H9 (cell line): ENCODE measurements around the gene DSTN. TPM values are rescaled to one million over a fixed set of nuclear protein-coding genes. Genes with fewer than 3 reads are reported as not detected.

Source experiments
- DNase-seq: peaks from one replicate; pipeline ENCODE4 v3.0.0-alpha.2; 2017
- H2AFZ ChIP-seq: one replicate; pipeline ENCODE4 v1.6.1; 2013; ENCODE audit warnings: mild to moderate bottlenecking, low read length, control low read depth, moderate library complexity
- H2AK5ac ChIP-seq: 2 replicates; pipeline ENCODE4 v1.6.1; 2013; ENCODE audit warnings: low read length, control low read depth, mixed read lengths; ENCODE audit not compliant: insufficient read length
- H2BK120ac ChIP-seq: one replicate; pipeline ENCODE4 v1.6.1; 2013; ENCODE audit warnings: low read depth, mild to moderate bottlenecking, low read length, control low read depth, inconsistent platforms; ENCODE audit not compliant: poor library complexity, severe bottlenecking
- H2BK12ac ChIP-seq: 2 replicates; pipeline ENCODE4 v1.6.1; 2013; ENCODE audit warnings: low read length, control low read depth, mixed read lengths, low read depth; ENCODE audit not compliant: insufficient read length
- H2BK15ac ChIP-seq: 2 replicates; pipeline ENCODE4 v1.6.1; 2013; ENCODE audit warnings: low read depth, low read length, control low read depth
- H2BK20ac ChIP-seq: one replicate; pipeline ENCODE4 v1.6.1; 2013; ENCODE audit warnings: low read depth, mild to moderate bottlenecking, low read length, control low read depth, inconsistent platforms; ENCODE audit not compliant: poor library complexity, severe bottlenecking
- H2BK5ac ChIP-seq: 2 replicates; pipeline ENCODE4 v1.6.1; 2013; ENCODE audit warnings: low read length, control low read depth, mixed read lengths; ENCODE audit not compliant: insufficient read length
- H3K14ac ChIP-seq: 2 replicates; pipeline ENCODE4 v1.6.1; 2013; ENCODE audit warnings: low read length, control low read depth; ENCODE audit not compliant: insufficient read depth
- H3K18ac ChIP-seq: 2 replicates; pipeline ENCODE4 v1.6.1; 2013; ENCODE audit warnings: low read depth, mild to moderate bottlenecking, mixed read lengths, low read length, control low read depth; ENCODE audit not compliant: insufficient read length
- H3K23ac ChIP-seq: 2 replicates; pipeline ENCODE4 v1.6.1; 2013; ENCODE audit warnings: low read length, control low read depth, mixed read lengths, low read depth; ENCODE audit not compliant: insufficient read length
- H3K23me2 ChIP-seq: 2 replicates; pipeline ENCODE4 v1.6.1; 2013; ENCODE audit warnings: low read depth, mild to moderate bottlenecking, mixed read lengths, low read length, control low read depth; ENCODE audit not compliant: insufficient read length, poor library complexity, severe bottlenecking
- H3K27ac ChIP-seq: 2 replicates; pipeline ENCODE4 v1.5.1; 2013; ENCODE audit warnings: low read length, control low read depth, mixed read lengths, low read depth; ENCODE audit not compliant: insufficient read length
- H3K27me3 ChIP-seq: 2 replicates; pipeline ENCODE4 v1.6.1; 2013; ENCODE audit warnings: low read length, control low read depth, inconsistent platforms; ENCODE audit not compliant: insufficient read depth
- H3K4ac ChIP-seq: 2 replicates; pipeline ENCODE4 v1.6.1; 2013; ENCODE audit warnings: low read depth, mild to moderate bottlenecking, control low read depth, inconsistent platforms, low read length, moderate library complexity
- H3K4me1 ChIP-seq: 2 replicates; pipeline ENCODE4 v1.6.1; 2013; ENCODE audit warnings: low read length, control low read depth, inconsistent platforms; ENCODE audit not compliant: insufficient read depth
- H3K4me2 ChIP-seq: 2 replicates; pipeline ENCODE4 v1.6.1; 2013; ENCODE audit warnings: low read length, control low read depth, mixed read lengths; ENCODE audit not compliant: insufficient read length, insufficient read depth
- H3K56ac ChIP-seq: 2 replicates; pipeline ENCODE4 v1.6.1; 2013; ENCODE audit warnings: low read depth, mild to moderate bottlenecking, mixed read lengths, low read length, control low read depth; ENCODE audit not compliant: insufficient read length
- H3K79me1 ChIP-seq: 2 replicates; pipeline ENCODE4 v1.6.1; 2013; ENCODE audit warnings: low read depth, mild to moderate bottlenecking, moderate library complexity, low read length, control low read depth, inconsistent platforms; ENCODE audit not compliant: insufficient read depth, poor library complexity, severe bottlenecking
- H3K79me2 ChIP-seq: 2 replicates; pipeline ENCODE4 v1.6.1; 2013; ENCODE audit warnings: low read length, control low read depth, inconsistent platforms; ENCODE audit not compliant: insufficient read depth
- H3K9ac ChIP-seq: 2 replicates; pipeline ENCODE4 v1.6.1; 2013; ENCODE audit warnings: low read length, control low read depth, mixed read lengths; ENCODE audit not compliant: insufficient read length; ENCODE audit errors: extremely low read depth
- H3K9me3 ChIP-seq: one replicate; pipeline ENCODE4 v1.6.1; 2013; ENCODE audit warnings: low read depth, low read length, inconsistent platforms; ENCODE audit not compliant: control insufficient read depth
- H3T11ph ChIP-seq: one replicate; pipeline ENCODE4 v1.6.1; 2013; ENCODE audit warnings: mild to moderate bottlenecking, low read length, control low read depth, inconsistent platforms
- H4K20me1 ChIP-seq: one replicate; pipeline ENCODE4 v1.6.1; 2013; ENCODE audit not compliant: control insufficient read depth, insufficient read length, insufficient read depth
- H4K5ac ChIP-seq: 2 replicates; pipeline ENCODE4 v1.6.1; 2013; ENCODE audit warnings: low read depth, mild to moderate bottlenecking, mixed read lengths, low read length, control low read depth; ENCODE audit not compliant: insufficient read length
- H4K8ac ChIP-seq: replicated peaks from 2 replicates; pipeline ENCODE4 v1.6.1; 2013; ENCODE audit warnings: low read length, control low read depth, mixed read lengths, low read depth; ENCODE audit not compliant: insufficient read length
- H4K91ac ChIP-seq: 2 replicates; pipeline ENCODE4 v1.6.1; 2013; ENCODE audit warnings: low read depth, mild to moderate bottlenecking, moderate library complexity, mixed read lengths, low read length, control low read depth; ENCODE audit not compliant: insufficient read length
- H3K27ac Mint-ChIP-seq, 3 experiments: 2 replicates in 2 of 3; 3 replicates in 1 of 3; pipeline ENCODE4 v1.8.0; 2020 to 2021; ENCODE audit warnings: mixed read lengths in 3 of 3, mild to moderate bottlenecking in 1 of 3, moderate library complexity in 1 of 3
- H3K27me3 Mint-ChIP-seq: 2 replicates; pipeline ENCODE4 v1.8.0; 2021; ENCODE audit warnings: low read depth, mild to moderate bottlenecking, moderate library complexity, mixed read lengths
- H3K36me3 Mint-ChIP-seq, 3 experiments: 2 replicates in 2 of 3; 3 replicates in 1 of 3; pipeline ENCODE4 v1.8.0; 2020 to 2021; ENCODE audit warnings: low read depth in 3 of 3, mixed read lengths in 3 of 3; ENCODE audit not compliant: insufficient read depth in 1 of 3
- H3K4me1 Mint-ChIP-seq, 2 experiments: 2 replicates each; pipeline ENCODE4 v1.8.0; 2020; ENCODE audit warnings: mixed read lengths in 2 of 2
- H3K4me3 Mint-ChIP-seq, 2 experiments: 2 replicates in 1 of 2; 3 replicates in 1 of 2; pipeline ENCODE4 v1.8.0; 2020 to 2021; ENCODE audit warnings: mild to moderate bottlenecking in 2 of 2, mixed read lengths in 2 of 2, moderate library complexity in 1 of 2
- H3K9me3 Mint-ChIP-seq, 2 experiments: 2 replicates in 1 of 2; 3 replicates in 1 of 2; pipeline ENCODE4 v1.8.0; 2020; ENCODE audit warnings: mild to moderate bottlenecking in 2 of 2, mixed read lengths in 2 of 2, moderate library complexity in 1 of 2
- CTCF ChIP-seq: fragments of 200-600 bp; sonication (generic); conservative IDR thresholded peaks from 3 replicates; pipeline ENCODE4 v1.8.0; 2021; ENCODE audit warnings: antibody characterized with exemption, mild to moderate bottlenecking
- WGBS: extraction: QIAGEN DNeasy Blood & Tissue Kit; methylation state at CpG from one replicate; pipeline ENCODE4 v1.1.7; 2013; ENCODE audit warnings: missing lambda C conversion rate, low lambda C conversion rate, mixed read lengths; ENCODE audit not compliant: insufficient read length; ENCODE audit errors: extremely low coverage; 5-methylcytosine and 5-hydroxymethylcytosine counted together
- total RNA-seq: library from RNA; stranded (reverse); gene quantifications from 2 replicates; pipeline ENCODE4 v1.2.1, GENCODE V29; 2021

The DSTN gene
- total RNA-seq, 1 experiment from 2014 or later: 145 TPM

GRCh38 chr20:17625246-17626051, 55.6 kb downstream of the DSTN start:
- H3K23ac ChIP-seq: no peak overlapping the region
- no peaks in the 10 kb centered on the region for H3K79me1 ChIP-seq
- H3K9ac ChIP-seq: no peak overlapping the region
- H3K9me3 Mint-ChIP-seq: no peaks in the 10 kb centered on the region
- H2BK15ac ChIP-seq: no peak overlapping the region
- no peaks in the 10 kb centered on the region for H3K27me3 ChIP-seq
- no peak overlapping the region for H2AK5ac ChIP-seq
- no peak overlapping the region for H3K4me3 Mint-ChIP-seq
- WGBS: no CpG with 5 or more reads among the region's 27 CpGs
- H4K5ac ChIP-seq: no peak overlapping the region
- TF ChIP-seq CTCF: no peak
- no peak overlapping the region for H3K4me2 ChIP-seq
- H4K20me1 ChIP-seq: peaks cover 2% of the 10 kb centered on the region
- H4K91ac ChIP-seq: no peak overlapping the region
- H3K18ac ChIP-seq: no peak overlapping the region
- no peak overlapping the region for H4K8ac ChIP-seq
- peak overlapping the region; percentile 35 to 60 (median 47); a peak in 4 of 7 replicates for H3K27ac Mint-ChIP-seq
- H3K27ac ChIP-seq: no peak overlapping the region
- H3K9me3 ChIP-seq: no peaks in the 10 kb centered on the region
- DNase-seq: no peak
- no peak overlapping the region for H3T11ph ChIP-seq
- no peak overlapping the region for H3K14ac ChIP-seq
- no peak overlapping the region for H2BK12ac ChIP-seq
- no peak overlapping the region for H3K4ac ChIP-seq
- H2BK120ac ChIP-seq: no peak overlapping the region
- no peaks in the 10 kb centered on the region for H3K27me3 Mint-ChIP-seq
- peaks cover 31 to 69% (median 64%) of the 10 kb centered on the region in 3 experiments for H3K36me3 Mint-ChIP-seq
- H3K4me1 ChIP-seq: no peaks in the 10 kb centered on the region
- H2BK5ac ChIP-seq: no peak overlapping the region
- no peak overlapping the region for H3K56ac ChIP-seq
- H3K23me2 ChIP-seq: no peaks in the 10 kb centered on the region
- no peaks in the 10 kb centered on the region for H3K4me1 Mint-ChIP-seq
- H3K79me2 ChIP-seq: no peaks in the 10 kb centered on the region
- H2AFZ ChIP-seq: no peak overlapping the region
- no peak overlapping the region for H2BK20ac ChIP-seq
